HL-60 (cell line): Measurements from ENCODE around the gene LRRC66.

Source experiments
- DNase-seq, 2 experiments: peaks; one replicate each; pipeline ENCODE4 v3.0.0-alpha.2; 2010 to 2020; ENCODE audit warnings: low read depth in 1 of 2, low spot score in 1 of 2
- H3K27ac ChIP-seq: fragments of 250-450 bp; sonication (Bioruptor Pico); replicated peaks from 2 replicates; pipeline ENCODE4 v1.5.1; 2020; ENCODE audit warnings: mild to moderate bottlenecking, moderate library complexity
- H3K27me3 ChIP-seq: fragments of 250-450 bp; sonication (Bioruptor Pico); 2 replicates; pipeline ENCODE4 v1.5.1; 2021; ENCODE audit warnings: mild to moderate bottlenecking, moderate library complexity; ENCODE audit not compliant: insufficient read depth, poor library complexity, severe bottlenecking
- H3K4me3 ChIP-seq: replicated peaks from 2 replicates; pipeline ENCODE4 v1.5.1; 2011; ENCODE audit warnings: mild to moderate bottlenecking, control low read depth, low read length; ENCODE audit not compliant: insufficient read depth
- GABPA ChIP-seq: IDR thresholded peaks from 2 replicates; pipeline ENCODE4 v1.6.1; 2012; ENCODE audit warnings: low read depth
- POLR2AphosphoS5 ChIP-seq: IDR thresholded peaks from 2 replicates; pipeline ENCODE4 v1.6.1; 2012; ENCODE audit warnings: low read depth
- REST ChIP-seq: IDR thresholded peaks from 2 replicates; pipeline ENCODE4 v1.6.1; 2012; ENCODE audit warnings: low read depth; ENCODE audit not compliant: insufficient replicate concordance
- SPI1 ChIP-seq: IDR thresholded peaks from 2 replicates; pipeline ENCODE4 v1.6.1; 2012; ENCODE audit warnings: low read depth, mild to moderate bottlenecking, borderline replicate concordance
- TF ChIP-seq, protein P1 (sequence below): IDR thresholded peaks from one replicate; pipeline ENCODE4 v1.5.1; 2011; ENCODE audit warnings: low read length, control low read depth, inconsistent platforms; ENCODE audit not compliant: insufficient read depth

The LRRC66 gene

DNA sequence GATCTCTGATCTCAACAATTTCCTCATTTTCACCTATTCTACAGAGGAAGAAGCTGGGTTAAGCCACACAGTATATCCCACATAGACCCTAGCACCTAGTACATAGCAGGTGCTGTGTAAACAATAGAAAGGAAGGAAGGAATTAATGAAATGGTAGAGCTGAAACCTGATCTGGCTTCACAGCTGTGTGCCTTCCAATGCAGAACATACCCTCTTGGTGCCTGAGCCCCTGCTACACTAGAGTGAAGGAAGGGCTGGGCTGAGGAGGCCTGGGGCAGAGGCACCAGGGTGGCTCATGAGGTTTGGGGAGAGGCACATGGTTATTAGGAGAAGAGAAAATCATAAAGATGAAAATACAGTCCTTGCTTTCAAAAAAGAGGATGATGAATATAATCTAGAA is 21.3 kb downstream of the LRRC66 start:
- no peaks in the 10 kb centered on the region for H3K27me3 ChIP-seq
- no peak for DNase-seq
- H3K4me3 ChIP-seq: no peak overlapping the region
- TF ChIP-seq, protein P1, sequence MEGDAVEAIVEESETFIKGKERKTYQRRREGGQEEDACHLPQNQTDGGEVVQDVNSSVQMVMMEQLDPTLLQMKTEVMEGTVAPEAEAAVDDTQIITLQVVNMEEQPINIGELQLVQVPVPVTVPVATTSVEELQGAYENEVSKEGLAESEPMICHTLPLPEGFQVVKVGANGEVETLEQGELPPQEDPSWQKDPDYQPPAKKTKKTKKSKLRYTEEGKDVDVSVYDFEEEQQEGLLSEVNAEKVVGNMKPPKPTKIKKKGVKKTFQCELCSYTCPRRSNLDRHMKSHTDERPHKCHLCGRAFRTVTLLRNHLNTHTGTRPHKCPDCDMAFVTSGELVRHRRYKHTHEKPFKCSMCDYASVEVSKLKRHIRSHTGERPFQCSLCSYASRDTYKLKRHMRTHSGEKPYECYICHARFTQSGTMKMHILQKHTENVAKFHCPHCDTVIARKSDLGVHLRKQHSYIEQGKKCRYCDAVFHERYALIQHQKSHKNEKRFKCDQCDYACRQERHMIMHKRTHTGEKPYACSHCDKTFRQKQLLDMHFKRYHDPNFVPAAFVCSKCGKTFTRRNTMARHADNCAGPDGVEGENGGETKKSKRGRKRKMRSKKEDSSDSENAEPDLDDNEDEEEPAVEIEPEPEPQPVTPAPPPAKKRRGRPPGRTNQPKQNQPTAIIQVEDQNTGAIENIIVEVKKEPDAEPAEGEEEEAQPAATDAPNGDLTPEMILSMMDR: no peak
- TF ChIP-seq POLR2AphosphoS5 (no peak), REST (no peak), SPI1 (no peak), GABPA (no peak)
- no peak overlapping the region for H3K27ac ChIP-seq

DNA sequence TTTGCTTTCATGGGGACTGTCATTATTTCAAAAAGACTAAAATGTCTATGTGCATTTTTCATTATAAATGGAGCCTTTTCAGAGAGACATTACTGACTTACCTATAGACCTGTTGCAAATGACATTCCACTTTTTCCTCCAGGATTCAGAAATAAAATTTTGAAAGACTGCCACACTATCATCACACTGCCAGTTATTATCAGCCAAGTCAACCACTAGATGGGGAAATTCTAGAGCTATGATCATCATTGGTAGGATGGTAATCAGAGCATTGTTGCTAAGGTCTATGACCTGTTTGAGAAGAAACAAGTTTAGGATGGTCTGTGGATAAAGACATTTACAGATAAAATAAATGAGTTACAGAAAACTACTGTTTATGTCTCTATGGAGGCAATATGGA is 22.5 kb downstream of the LRRC66 start:
- no peak for DNase-seq

GRCh38 chr4:51995647-51996220 is 24.4 kb downstream of the LRRC66 start:
- Histone ChIP-seq H3K27ac (no peak overlapping the region), H3K4me3 (no peak overlapping the region), H3K27me3 (no peaks in the 10 kb centered on the region)
- TF ChIP-seq REST (no peak), SPI1 (no peak), GABPA (no peak), POLR2AphosphoS5 (no peak)
- TF ChIP-seq, protein P1: no peak
- DNase-seq: no peak

More for the DNA sequence above, 22.5 kb downstream of the LRRC66 start:
- TF ChIP-seq, protein P1: no peak
- TF ChIP-seq SPI1 (no peak), GABPA (no peak), POLR2AphosphoS5 (no peak), REST (no peak)
- Histone ChIP-seq H3K4me3 (no peak overlapping the region), H3K27ac (no peak overlapping the region), H3K27me3 (no peaks in the 10 kb centered on the region)
